GM19328 (cell line): ENCODE measurements around the gene SGCA.

Source experiments
- ATAC-seq: cut with Tn5 transposase; IDR thresholded peaks from one replicate; pipeline ENCODE4 v1.9.1; 2021; ENCODE audit warnings: mild to moderate bottlenecking, moderate library complexity; ENCODE audit not compliant: unreplicated experiment

Gene SGCA

GRCh38 chr17:50205963-50206505, 40.2 kb downstream of the SGCA start:
- no peak for ATAC-seq

DNA sequence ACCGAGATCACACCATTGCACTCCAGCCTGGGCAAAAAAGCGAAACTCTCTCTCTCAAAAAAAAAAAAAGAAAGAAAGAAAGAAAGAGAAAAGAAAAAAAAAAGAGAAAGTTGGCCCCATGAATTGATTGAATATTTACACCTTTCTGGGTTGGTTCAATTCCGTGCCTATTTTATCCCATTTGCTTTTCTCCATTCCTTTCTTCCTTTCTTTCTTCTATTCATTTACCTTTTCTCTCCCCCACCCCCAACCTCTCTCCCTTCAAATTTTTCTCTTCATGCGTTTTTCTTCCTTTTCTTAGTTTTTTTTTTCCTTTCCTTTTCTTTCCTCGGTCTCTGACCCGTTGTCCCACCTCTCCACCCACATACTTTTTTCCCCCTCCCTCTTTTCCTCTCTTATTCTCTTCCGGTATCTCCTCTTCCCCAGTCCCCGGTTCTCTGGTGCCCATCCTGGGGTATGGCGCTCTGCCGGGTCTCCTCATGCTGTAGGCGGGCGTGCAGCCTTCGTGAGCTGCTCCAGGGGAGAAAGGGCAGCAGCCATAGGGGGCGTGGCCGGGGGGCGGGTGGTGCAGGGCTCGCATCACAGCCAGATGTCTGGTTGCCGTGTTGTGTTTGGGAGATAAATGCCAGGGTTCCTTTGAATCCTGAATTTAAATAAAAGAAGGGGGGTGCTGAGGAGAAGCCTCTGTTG, 40.9 kb downstream of the SGCA start:
- ATAC-seq = no peak

DNA sequence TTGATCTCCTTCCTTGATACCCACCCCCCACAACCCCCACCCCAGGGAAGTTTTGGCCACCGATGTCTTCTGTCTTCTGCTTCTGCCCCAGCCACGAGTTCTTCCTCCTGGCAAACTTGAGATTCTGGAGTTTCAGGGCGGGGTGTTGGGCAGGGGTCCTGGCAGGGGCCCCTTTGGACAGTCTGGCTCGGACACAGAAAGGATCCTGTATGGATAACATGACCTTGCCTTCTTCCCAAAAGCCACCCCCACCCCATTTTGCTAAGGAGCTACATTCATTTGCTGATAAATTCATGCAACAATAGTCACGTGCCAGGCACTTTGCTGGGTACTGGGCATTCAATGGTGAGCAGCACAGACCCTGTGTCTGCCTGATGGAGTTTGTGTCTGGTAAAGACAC, 41.5 kb downstream of the SGCA start:
- ATAC-seq = no peak

GRCh38 chr17:50207792-50208567, 42.2 kb downstream of the SGCA start:
- ATAC-seq = no peak

- no peak for ATAC-seq
Observed at GRCh38 chr17:50208611-50209061, 42.8 kb downstream of the SGCA start.

DNA sequence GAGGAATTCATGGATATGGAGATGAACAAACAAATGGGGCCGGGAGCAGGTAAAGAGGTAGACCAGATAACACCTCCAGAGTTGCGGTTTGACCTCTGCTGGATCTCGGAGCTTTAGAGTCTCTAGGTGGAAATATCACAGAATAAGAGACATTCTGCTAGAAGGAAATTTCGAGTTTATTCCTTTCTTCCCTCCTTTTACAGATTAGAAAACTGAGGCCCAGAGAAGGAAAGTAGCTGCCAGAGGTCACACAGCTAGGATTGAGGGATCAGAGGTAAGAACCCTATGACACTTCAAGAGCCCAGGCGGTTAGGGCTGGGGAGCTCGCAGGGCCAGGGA, 43.3 kb downstream of the SGCA start:
- no peak for ATAC-seq

DNA sequence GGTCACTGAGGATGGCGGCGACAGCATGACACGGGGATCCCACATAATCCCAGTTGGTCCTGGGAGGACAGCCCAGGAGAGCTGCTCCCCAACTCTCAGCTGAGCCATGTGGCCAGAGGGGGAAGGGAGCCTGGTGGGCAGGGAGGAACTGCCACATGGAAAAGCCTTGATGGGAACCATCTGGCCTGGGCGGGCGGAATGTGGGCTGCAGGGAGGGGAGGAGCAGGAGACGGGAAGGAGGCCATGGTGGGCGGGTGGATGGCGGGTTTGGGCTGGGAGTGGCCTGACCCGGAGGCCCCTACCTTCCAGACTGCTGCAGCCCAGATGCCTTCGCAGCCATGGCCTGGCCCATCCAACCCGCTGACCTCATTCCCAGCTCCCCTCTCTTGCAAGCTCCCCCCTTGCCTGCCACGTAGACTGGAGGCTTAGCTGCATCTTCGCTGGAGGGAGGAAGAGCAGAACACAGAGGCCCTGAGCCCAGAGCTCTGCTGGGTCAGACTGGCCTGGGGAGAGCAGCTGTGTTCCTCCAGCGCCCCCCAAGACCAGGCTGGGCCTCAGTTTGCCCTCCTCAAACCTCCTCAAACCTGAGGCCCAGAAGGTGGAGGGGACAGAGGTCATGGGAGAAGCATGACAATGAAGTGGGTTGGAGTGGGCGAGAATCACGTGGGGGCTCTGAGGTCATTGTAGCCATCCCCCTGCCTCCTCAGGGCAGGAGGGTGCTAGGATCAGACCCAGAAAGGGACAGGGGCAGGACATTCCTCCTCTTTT, 43.9 kb downstream of the SGCA start:
- ATAC-seq = no peak

GRCh38 chr17:50210240-50211225, 44.7 kb downstream of the SGCA start:
- no peak for ATAC-seq

DNA sequence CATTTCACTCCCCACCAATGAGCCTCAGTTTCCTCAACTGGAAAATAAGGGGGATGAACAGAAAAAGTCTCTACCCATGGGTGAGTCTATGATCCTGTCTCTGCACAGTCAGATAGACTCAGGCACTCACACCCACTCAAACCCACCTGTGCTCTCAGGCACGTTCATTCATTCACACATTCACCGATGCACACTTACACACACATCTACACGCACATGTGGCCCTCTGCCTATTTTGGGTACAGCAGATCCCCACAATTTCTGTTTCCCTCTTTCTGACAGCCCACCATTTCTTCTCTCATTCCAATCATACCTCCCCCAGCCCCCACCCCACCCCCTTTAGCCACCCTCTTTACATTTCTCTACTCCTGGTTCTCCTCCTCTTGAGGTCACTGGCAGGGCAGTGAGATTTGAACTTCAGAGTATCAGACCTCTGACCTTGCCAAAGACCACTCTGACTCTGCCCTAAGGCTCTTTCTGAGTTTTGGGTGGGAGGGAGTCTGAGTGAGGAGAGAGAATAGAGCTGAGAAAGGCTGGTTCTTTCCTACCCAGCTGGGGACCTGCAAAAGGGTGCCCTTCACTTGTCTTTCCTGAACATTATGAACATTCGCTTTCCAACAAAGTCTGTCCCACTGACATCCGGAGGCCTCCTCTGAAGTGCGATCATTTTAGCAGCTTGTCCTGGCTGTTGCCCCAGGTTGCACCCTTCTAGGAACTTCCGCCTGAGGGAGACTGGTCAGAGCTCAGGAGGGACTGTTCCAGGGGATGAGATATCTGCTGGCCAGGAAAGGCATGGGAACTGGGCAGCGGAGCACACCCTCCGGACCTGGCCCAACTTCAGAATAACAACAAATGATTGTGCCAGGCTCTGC, 45.7 kb downstream of the SGCA start:
- ATAC-seq = no peak

- no peak for ATAC-seq
Observed at GRCh38 chr17:50212121-50212843, 46.5 kb downstream of the SGCA start.

GRCh38 chr17:50213026-50214022, 47.5 kb downstream of the SGCA start:
- ATAC-seq = peak; percentile 74

DNA sequence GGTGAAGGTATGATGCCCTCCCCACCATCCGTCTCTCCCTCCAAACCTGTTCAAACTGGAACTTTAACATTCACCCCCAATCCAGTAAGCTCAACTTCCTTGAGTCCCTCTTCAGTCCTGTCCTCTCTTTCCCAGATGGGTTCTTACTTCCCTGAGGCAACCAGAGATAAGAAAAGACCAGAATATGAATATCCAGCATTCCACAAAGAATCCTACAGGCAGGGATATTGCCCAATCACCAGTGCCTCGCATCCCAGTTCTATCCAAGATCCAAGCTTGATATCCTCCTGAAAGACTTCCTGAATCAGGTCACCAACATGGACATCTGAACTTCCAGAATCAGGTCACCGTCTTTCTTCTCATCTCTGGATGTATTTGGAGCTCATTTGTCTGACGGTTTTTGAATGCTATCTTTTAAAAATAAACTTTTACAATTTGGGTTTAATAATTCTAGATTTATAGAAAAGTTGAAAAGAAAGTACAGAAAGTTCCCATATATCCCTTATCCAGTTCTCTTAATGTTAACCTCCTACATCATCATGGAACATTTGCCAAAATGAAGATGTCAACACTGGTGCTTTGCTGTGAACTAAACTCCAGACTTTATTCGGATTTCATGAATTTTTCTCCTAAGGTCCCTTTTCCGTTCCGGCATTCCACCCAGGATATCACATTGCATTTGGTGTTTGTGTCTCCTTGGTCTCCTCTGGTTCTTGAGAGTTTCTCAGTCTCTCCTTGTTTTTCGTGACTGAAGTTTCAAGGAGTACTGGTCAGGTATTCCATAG, 49.4 kb downstream of the SGCA start:
- ATAC-seq = no peak

DNA sequence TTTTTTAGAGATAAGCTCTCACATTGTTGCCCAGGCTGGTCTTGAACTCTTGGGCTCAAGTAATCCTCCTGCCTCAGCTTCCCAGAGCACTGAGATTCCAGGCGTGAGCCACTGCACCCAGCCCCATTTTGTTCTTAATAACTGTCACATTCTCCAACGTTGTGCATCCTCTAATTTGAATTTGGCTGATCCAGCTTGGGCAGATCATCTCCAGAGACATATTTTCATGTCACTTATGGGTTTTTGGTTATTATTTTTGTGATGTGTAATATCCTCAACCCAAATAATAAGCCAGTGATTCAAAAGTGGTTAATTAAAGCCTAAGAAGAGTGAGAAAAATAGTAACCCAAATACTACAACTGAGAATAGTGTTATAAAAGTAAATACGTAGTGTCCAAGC, 51.8 kb downstream of the SGCA start:
- ATAC-seq = no peak

DNA sequence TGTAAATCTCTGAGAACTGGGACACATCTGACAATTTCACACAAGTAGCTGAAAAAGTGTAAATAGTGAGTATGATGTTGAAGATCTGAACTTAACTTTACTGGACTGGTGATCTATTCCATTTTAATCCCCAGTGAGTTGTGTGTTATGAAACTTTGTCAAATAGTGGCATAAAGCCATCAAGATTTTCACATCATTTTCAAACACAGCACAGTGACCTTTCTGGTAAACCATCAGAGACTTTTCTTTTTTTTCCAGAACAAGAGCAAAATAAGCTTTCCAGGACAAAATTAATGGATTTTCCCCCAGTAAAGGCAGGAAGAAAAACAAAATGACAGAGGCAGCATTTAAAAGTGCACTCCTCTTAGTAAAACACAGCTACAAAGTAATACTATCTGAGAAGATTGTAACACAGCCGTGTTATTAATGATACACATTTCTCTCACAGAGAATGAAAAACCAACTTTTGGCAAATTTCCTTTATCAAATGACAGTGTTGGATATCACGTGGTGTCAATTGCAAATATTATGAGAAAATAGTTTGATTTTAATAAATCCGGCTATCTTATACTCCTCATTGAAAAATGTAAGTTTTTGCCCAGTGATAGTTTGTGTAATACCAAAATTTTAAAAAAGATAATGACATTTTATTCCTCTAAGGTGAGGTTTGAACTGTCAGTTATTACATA, 52.4 kb downstream of the SGCA start:
- ATAC-seq = no peak

DNA sequence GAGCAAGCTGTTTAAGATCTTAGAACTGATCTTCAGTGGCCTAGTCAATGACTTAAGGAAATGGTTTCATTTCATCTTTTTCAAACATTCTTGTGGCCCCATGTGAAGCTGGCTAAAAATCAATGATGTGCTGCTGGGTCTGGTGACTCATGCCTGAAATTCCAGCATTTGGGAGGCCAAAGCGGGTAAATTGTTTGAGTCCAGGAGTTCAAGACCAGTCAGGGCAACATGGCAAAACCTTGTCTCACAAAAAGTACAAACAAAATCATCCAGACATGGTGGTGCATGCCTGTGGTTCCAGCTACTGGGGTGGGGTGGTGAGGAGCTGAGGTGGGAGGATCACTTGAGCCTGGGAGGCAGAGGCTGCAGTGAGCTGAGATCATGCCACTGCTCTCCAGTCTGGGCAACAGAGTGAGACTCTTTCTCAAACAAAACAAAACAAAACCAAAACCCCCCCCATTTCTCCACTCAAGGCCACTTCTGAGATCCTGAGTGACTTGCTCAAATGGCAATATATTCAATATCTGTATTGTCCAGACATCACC, 53.0 kb downstream of the SGCA start:
- no peak for ATAC-seq

DNA sequence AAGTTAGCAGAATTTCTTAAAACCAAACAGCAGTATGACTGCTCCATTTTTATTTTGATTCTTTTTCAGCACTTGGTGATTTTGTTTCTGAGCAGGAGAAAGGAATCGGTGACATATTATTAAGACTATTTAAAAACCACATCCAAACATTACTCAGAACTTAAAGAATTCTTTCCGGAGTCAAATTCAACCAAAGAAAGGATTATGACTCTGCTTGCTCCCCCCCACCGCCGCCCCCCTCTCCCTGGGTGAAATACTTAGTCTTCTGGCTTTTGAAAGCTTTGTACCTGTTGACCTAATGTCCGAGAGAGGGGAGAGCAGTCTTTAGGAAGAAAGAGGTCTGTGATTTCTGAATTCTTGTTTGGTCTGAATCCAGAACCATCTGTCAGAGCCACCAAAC, 53.5 kb downstream of the SGCA start:
- ATAC-seq = no peak
